DOHH2 (cell line): ENCODE measurements around the gene KIF1B.

ENCODE experiments used
- CTCF ChIP-seq: fragments of 200-600 bp; sonication (generic); IDR thresholded peaks from one replicate; pipeline ENCODE4 v1.5.1; 2014; ENCODE audit warnings: antibody characterized with exemption, mild to moderate bottlenecking, low read depth, low read length; ENCODE audit not compliant: poor library complexity, severe bottlenecking
- EZH2phosphoT487 ChIP-seq: fragments of 200-600 bp; sonication (generic); IDR thresholded peaks from 2 replicates; pipeline ENCODE4 v1.6.1; 2017; ENCODE audit warnings: borderline replicate concordance, mild to moderate bottlenecking, antibody characterized with exemption, low read length, moderate library complexity, mixed read lengths

- no peak for TF ChIP-seq CTCF
- TF ChIP-seq EZH2phosphoT487, result no peak
These were observed 164.1 kb downstream of the KIF1B start for GRCh38 chr1:10374442-10374860.
